Smooth muscle cell (in vitro differentiated cells): Measurements from ENCODE around the gene USP51. TPM values are rescaled to one million over a fixed set of nuclear protein-coding genes. Genes with fewer than 3 reads are reported as not detected.
"Not testable (repeated sequence)": the region's sequence is repeated elsewhere in the genome, so short reads cannot be mapped to it uniquely, and the experiment has no call there.

Experiments
- DNase-seq: peaks from one replicate; lab custom pipeline; 2025; ENCODE audit not compliant: unreplicated experiment; lab: John Stamatoyannopoulos, UW
- H2AFZ ChIP-seq: fragments of 200-600 bp; sonication (generic); 2 replicates; pipeline ENCODE4 v1.6.0; 2016; ENCODE audit warnings: antibody characterized with exemption, low read depth, mild to moderate bottlenecking
- H3F3A ChIP-seq: fragments of 200-600 bp; sonication (generic); 2 replicates; pipeline ENCODE4 v1.6.0; 2017; ENCODE audit warnings: antibody characterized with exemption, low read depth
- H3K27ac ChIP-seq: fragments of 200-600 bp; sonication (generic); 2 replicates; pipeline ENCODE4 v1.5.1; 2016; ENCODE audit warnings: low read depth, mild to moderate bottlenecking
- H3K27me3 ChIP-seq: fragments of 200-600 bp; sonication (generic); 2 replicates; pipeline ENCODE4 v1.6.1; 2016; ENCODE audit warnings: low read depth, mild to moderate bottlenecking
- H3K36me3 ChIP-seq: fragments of 200-600 bp; sonication (generic); 2 replicates; pipeline ENCODE4 v1.5.1; 2016; ENCODE audit warnings: low read depth
- H3K4me1 ChIP-seq: fragments of 200-600 bp; sonication (generic); 2 replicates; pipeline ENCODE4 v1.5.1; 2016; ENCODE audit warnings: low read depth
- H3K4me2 ChIP-seq: fragments of 200-600 bp; sonication (generic); 2 replicates; pipeline ENCODE4 v1.6.0; 2016; ENCODE audit warnings: mild to moderate bottlenecking
- H3K4me3 ChIP-seq: fragments of 200-600 bp; sonication (generic); 2 replicates; pipeline ENCODE4 v1.5.1; 2016; ENCODE audit warnings: mild to moderate bottlenecking
- H3K79me2 ChIP-seq: fragments of 200-600 bp; sonication (generic); 2 replicates; pipeline ENCODE4 v1.6.0; 2016; ENCODE audit warnings: low read depth, mild to moderate bottlenecking
- H3K9ac ChIP-seq: fragments of 200-600 bp; sonication (generic); 2 replicates; pipeline ENCODE4 v1.6.0; 2016; ENCODE audit warnings: low read depth
- H3K9me3 ChIP-seq: fragments of 200-600 bp; sonication (generic); replicated peaks from 2 replicates; pipeline ENCODE4 v1.5.1; 2016; ENCODE audit warnings: low read depth
- H4K20me1 ChIP-seq: fragments of 200-600 bp; sonication (generic); 2 replicates; pipeline ENCODE4 v1.6.0; 2016; ENCODE audit warnings: low read depth
- CTCF ChIP-seq: fragments of 200-600 bp; sonication (generic); IDR thresholded peaks from 2 replicates; pipeline ENCODE4 v1.5.1; 2017; ENCODE audit warnings: borderline replicate concordance, mild to moderate bottlenecking, antibody characterized with exemption; ENCODE audit not compliant: insufficient read depth, poor library complexity, severe bottlenecking
- WGBS: methylation state at CpG from one replicate; pipeline ENCODE4 v1.1.7; 2016; ENCODE audit warnings: low lambda C conversion rate; 5-methylcytosine and 5-hydroxymethylcytosine counted together
- polyA plus RNA-seq: library from polyadenylated mRNA; unstranded; fragments of >200 nt; fragmentation: Nextera tagmentation; extraction: Ambion mirVana; gene quantifications from 2 replicates; pipeline ENCODE4 v1.2.1, GENCODE V29; 2016
- total RNA-seq: library from RNA; depleted of rRNA; stranded (reverse); fragments of >200 nt; gene quantifications from 2 replicates; pipeline ENCODE4 v1.2.3, GENCODE V29; 2014

Gene USP51
- total and polyA plus RNA-seq, 2 experiments from 2014 or later: 0.37 to 1.2 TPM

- Histone ChIP-seq H3K9me3 (no peaks in the 10 kb centered on the region), H2AFZ (no peak overlapping the region), H3K9ac (no peak overlapping the region), H4K20me1 (no peaks in the 10 kb centered on the region), H3K4me3 (no peak overlapping the region), H3K4me1 (no peaks in the 10 kb centered on the region), H3K79me2 (no peaks in the 10 kb centered on the region), H3K36me3 (no peaks in the 10 kb centered on the region), H3K4me2 (no peak overlapping the region), H3K27ac (no peak overlapping the region), H3F3A (no peaks in the 10 kb centered on the region), H3K27me3 (no peaks in the 10 kb centered on the region)
- no peak for DNase-seq
- WGBS: 57% methylated on average over 3 of the region's 3 CpGs
- TF ChIP-seq CTCF: no peak
Measured at GRCh38 chrX:55480390-55481062, 9.1 kb downstream of the USP51 start.

GRCh38 chrX:55479956-55480355, 9.7 kb downstream of the USP51 start:
- not testable (repeated sequence) for H3K36me3 ChIP-seq, H4K20me1 ChIP-seq, H3F3A ChIP-seq, H3K9ac ChIP-seq, H3K9me3 ChIP-seq, H3K27me3 ChIP-seq, H3K79me2 ChIP-seq, H3K4me1 ChIP-seq, DNase-seq, H3K27ac ChIP-seq, H3K4me3 ChIP-seq, H2AFZ ChIP-seq, H3K4me2 ChIP-seq
- 79% methylated on average over 6 of the region's 8 CpGs for WGBS

GRCh38 chrX:55465791-55466190, 23.9 kb downstream of the USP51 start:
- H3K27ac ChIP-seq, H3K9me3 ChIP-seq, H3K4me3 ChIP-seq, H3K9ac ChIP-seq, H3K27me3 ChIP-seq, H3K4me1 ChIP-seq, H3F3A ChIP-seq, H2AFZ ChIP-seq, H3K36me3 ChIP-seq, H4K20me1 ChIP-seq, H3K79me2 ChIP-seq, DNase-seq, H3K4me2 ChIP-seq: not testable (repeated sequence)
- WGBS: no CpG with 5 or more reads among the region's 5 CpGs

- H3K4me2 ChIP-seq, H3K9me3 ChIP-seq, H3K9ac ChIP-seq, H3K36me3 ChIP-seq, H4K20me1 ChIP-seq, H3K4me3 ChIP-seq, H3K27me3 ChIP-seq, DNase-seq, H3K27ac ChIP-seq, H2AFZ ChIP-seq, H3K79me2 ChIP-seq, H3K4me1 ChIP-seq, H3F3A ChIP-seq: not testable (repeated sequence)
- no CpG with 5 or more reads among the region's 5 CpGs for whole genome bisulfite sequencing
Measured at GRCh38 chrX:55465108-55465507, 24.5 kb downstream of the USP51 start.

- not testable (repeated sequence) for H3K79me2 ChIP-seq, H3K9me3 ChIP-seq, H3K4me1 ChIP-seq, H3K27me3 ChIP-seq, H2AFZ ChIP-seq, H3K27ac ChIP-seq, H3F3A ChIP-seq, H3K4me3 ChIP-seq, H3K36me3 ChIP-seq, H4K20me1 ChIP-seq, H3K4me2 ChIP-seq, DNase-seq, H3K9ac ChIP-seq
- WGBS: no CpG with 5 or more reads among the region's 5 CpGs
Measured at GRCh38 chrX:55464050-55464449, 25.6 kb downstream of the USP51 start.

GRCh38 chrX:55459926-55460325, 29.7 kb downstream of the USP51 start:
- not testable (repeated sequence) for H3K27ac ChIP-seq, H3K36me3 ChIP-seq, H3K9me3 ChIP-seq, H2AFZ ChIP-seq, H3K4me3 ChIP-seq, H3K4me2 ChIP-seq, H3K9ac ChIP-seq, H4K20me1 ChIP-seq, H3K4me1 ChIP-seq, H3F3A ChIP-seq, DNase-seq, H3K79me2 ChIP-seq, H3K27me3 ChIP-seq
- WGBS: no CpG with 5 or more reads among the region's 4 CpGs

- WGBS: no CpG with 5 or more reads among the region's 5 CpGs
Measured at GRCh38 chrX:55459426-55459825, 30.2 kb downstream of the USP51 start.

GRCh38 chrX:55455708-55456107, 33.9 kb downstream of the USP51 start:
- not testable (repeated sequence) for H2AFZ ChIP-seq, H3F3A ChIP-seq, DNase-seq, H4K20me1 ChIP-seq, H3K9me3 ChIP-seq, H3K4me3 ChIP-seq, H3K27ac ChIP-seq, H3K36me3 ChIP-seq, H3K9ac ChIP-seq, H3K4me2 ChIP-seq, H3K27me3 ChIP-seq, H3K4me1 ChIP-seq
- peaks cover 11% of the 10 kb centered on the region for H3K79me2 ChIP-seq
- WGBS: no CpG with 5 or more reads among the region's 6 CpGs

More at GRCh38 chrX:55459426-55459825, 30.2 kb downstream of the USP51 start:
- not testable (repeated sequence) for H3K4me3 ChIP-seq, H3K27ac ChIP-seq, H3K27me3 ChIP-seq, H3K4me2 ChIP-seq, H3K36me3 ChIP-seq, H4K20me1 ChIP-seq, H3K9ac ChIP-seq, H3K9me3 ChIP-seq, H3K79me2 ChIP-seq, H3F3A ChIP-seq, H3K4me1 ChIP-seq, H2AFZ ChIP-seq, DNase-seq
